ENCODE results near the gene VPS39.

The VPS39 gene

DNA sequence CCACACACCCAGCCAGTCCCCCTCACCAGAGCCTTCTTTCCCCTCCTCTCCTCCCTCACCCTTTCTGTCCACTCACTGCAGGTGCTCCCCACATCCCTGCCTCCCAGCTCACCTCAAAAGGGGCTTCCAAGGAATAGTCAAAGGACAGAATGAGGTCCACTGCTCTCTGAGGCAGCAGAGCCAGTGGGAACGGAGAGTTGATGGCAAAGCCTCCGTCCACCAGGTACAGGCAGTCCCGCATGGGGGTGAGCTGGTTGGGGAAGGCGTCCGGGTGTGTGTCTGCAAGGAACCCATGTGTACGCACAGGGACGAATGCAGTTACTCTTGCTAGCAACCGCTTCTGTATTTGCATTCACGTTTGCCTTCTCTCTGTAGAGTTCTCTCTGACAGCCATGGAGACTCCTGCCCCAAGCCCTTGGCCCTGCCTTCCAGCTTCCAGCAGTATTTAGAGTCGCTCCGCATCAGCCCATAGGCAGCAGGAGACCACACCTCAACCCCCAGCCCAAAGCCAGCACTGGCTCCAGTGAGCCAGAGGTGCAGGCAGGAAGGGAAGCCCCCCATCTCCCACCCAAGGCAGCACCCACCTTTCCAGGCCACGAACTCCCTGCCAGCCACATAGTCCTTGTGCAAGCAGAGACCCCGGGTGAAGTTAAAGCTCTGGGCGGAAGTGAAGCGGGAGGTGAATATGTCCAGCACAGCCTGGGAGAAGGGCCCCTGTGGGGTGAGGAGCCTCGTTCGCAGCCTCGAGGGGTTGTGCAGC lies 64.1 kb downstream of the VPS39 start:
- DNase-seq: no peak

DNA sequence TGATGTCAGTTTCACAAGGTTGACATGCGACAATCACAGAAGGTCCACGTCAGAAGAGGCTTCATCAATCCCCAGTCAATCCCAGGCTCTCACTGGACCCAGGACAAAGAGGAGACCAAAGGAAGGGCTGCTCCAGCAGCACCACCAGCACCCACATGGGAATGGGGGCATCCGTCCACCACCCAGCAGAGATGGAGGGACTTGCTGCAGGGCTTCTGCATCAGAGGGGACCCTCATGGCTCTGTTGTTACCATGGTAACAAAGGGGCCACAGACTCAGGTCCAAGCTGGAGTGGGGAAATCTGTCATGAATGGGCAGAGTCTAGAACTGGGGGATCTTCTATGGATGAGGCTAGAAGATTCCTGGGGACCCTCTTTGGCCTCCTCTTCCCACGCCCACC lies 64.7 kb downstream of the VPS39 start:
- no peak for DNase-seq

DNA sequence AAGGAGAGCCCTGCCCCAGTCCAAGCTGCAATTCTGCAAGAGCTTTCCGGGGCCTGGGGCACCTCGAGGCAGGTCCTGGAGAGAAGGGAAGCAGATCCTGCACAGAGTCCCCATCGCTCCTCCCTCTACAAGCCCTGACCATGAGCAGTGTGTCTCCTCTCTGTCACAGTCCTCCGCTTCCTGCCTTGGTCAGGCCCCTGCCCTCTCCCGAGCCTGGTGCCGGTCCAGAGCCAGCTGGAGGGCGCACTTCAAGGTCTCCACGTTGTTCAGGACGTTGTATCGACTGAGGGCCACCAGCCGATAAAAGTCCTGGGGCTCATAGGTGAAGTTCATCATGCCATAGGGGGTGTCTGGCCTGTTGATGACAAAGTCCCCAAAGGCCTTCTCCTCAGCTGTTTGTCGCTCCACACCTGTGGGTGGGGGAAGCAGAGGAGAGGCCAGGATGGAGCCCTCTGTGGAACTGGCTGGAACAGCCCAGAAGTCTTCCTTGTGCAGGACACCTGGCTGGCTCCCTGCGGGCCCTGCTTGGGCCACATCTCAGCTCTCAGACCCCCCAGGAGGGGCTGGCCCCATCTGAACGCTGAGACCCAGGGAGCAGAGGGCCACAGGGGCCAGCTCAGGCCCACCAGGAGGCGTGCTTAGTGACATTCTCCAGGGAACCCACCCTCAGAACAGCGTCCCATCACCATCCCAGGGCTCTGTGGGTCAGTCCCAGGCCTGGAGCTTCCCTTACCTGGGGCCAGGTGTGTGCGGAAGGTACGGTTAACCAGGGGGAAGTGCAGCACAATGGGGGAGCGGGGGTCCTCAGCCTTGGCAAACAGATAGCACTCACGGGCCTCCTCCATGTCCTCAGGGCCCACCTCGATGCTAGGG lies 66.1 kb downstream of the VPS39 start:
- DNase-seq: no peak

DNA sequence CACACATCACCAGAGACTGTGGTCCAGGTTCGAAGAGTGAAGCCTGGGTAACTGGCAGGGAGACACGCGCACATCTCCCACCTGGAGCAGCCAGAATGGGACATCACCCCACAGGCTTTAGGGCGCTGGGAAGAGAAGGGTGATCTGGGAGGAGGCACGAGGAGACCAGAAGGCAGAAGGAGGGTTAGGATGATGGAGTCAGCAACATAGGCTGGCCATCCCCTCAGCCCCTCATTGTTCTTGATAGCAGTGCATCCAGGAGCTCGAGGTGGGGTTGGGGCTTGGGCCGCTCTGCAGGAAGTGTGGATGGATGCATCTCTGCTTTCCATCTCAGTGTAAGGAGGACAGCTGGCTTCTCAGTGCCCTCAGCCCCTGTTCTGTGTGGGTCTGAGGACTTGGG lies 66.9 kb downstream of the VPS39 start:
- DNase-seq: no peak

DNA sequence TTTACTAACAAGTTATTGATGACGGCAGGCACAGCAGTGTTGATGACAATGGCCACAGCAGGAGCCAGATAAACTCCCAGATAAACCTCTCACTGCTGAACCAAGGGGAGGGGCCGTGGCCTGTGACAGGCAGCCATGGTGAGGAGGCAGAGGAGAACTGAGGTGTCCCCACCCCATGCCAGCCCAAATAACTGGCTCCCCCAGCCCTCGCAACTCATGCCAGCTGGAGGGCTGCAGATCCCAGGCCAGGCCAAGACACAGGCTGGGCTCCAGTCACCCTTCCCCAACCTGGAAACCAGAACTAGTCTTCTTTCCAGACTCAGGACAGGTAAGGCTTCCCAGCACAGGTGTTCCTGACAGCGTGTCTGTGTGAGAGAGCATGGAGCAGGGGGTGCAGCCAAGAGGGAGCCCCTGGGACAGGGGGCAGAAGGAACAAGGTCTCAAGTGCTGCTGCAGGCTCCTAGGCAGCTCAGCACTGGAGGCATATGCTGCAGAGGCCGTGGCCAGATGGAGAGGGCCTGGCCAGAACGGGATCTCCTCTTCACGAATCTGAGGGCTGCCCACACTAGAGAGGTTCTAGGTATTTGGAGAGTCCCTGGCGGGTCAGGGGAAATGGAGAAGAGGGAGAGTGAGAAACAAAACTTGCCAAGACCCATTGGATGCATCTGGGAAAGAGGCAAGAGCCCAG lies 67.6 kb downstream of the VPS39 start:
- DNase-seq: no peak

DNA sequence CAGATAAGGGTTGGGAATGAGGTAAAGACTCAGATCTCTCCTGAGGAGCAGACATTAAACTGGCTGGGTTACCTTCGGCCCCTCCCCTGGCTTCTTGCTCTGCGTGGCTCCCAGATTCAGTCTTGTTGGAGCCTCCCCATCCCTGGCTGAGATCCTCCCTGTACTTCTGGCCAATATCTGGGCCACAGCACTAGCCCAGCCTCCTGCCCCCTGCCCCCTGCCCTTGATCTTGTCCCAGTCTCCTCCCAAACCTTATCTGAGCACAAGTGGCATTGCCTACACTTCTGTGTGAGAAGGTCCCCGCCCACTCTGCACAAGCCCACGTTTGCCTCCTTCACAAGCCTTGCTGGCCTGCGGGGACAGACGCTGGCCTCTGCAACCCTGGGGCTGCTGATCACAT lies 68.5 kb downstream of the VPS39 start:
- DNase-seq: no peak

DNA sequence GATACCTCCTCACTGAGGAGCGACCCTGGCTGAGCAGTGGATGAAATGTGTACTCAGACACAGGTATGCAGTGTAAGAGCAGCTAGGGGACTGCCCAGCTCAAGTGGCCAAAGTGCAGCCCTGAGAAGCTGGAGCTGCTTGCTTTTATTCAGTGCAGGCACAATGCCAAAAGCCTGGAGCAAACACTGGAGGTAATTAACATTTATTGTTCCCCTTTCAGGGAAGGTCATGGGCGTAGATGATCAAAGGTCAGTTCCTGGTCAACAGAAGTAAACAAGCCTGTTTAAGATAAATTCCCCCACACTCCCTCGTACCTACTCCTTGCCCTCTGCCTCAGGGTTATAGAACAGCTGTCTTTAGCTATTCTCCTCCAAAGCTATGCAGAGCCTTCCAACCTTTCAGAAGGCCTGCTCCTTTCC lies 69.1 kb downstream of the VPS39 start:
- DNase-seq: no peak

DNA sequence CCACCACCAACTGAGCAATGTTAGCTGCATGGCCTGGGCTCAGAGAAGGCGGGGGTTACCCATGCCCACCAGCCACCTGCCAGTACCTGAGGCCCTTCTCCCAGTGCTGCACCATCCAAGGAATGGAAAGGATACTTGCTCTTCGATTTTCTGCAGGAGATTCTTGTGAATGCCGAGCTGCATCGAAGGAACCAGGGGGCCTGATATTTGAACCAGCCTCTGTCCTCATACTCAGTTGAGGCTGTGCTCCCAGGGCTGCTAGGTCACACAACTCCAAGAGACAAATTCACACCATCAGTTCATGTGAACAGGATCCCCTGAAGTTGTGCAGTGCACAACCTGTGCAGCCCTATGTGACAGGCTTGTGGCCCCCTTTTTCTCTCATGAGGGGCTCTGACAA lies 69.7 kb downstream of the VPS39 start:
- no peak for DNase-seq

DNA sequence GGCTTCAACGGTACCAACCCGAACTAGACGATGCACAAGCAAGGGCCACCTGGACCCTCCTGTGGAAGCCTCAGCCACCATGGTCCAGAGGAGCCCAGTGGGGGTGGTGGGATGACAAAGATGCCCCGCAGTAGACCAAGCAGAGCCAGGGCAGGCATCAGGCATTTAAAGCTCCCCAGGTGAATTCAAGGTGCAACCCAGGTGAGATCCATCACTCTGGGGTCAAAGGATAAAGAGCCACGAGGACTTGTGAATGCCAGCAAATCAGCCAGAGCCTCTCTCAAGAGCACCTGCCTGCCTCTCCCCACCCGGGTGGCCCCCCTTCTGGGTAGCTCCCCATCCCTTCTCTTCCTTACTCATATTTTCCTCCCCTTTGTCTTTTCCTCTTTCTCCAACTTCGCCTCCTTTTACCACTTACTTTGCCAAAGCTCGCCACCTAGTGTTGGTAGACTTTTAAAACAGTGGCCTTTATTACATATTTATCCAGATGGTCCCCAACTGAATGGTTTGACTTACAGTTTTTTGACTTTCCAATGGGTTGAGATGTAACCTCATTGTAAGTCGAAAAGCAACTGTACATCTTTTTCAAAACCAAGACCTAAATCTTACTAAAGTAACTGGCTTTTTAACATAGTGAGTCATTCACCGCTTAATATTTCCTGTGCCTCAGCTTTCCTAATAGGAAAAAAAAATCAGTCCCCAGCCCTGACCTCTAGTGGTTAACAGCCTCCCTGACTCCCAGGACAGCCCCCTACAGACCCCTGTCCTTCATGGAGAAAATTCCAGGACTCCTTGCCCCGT lies 70.4 kb downstream of the VPS39 start:
- DNase-seq: no peak

DNA sequence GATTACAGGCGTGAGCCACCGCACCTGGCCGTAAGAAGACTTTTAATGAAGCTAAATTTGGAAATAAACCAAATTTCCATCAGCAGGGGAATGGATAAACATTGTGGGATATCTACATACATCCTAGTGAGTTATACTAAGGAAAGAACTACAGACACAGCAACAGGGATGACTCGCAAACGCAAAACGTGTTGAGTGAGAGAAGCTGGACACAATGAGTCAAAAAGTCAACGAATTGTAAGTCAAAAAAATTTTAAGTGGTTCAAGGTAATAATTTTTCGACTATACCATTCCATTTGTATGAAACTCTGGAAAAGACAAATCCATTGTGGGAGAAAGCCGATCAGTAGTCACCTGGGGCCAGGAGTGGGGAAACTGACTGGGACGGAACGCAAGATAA lies 71.6 kb downstream of the VPS39 start:
- no peak for DNase-seq

DNA sequence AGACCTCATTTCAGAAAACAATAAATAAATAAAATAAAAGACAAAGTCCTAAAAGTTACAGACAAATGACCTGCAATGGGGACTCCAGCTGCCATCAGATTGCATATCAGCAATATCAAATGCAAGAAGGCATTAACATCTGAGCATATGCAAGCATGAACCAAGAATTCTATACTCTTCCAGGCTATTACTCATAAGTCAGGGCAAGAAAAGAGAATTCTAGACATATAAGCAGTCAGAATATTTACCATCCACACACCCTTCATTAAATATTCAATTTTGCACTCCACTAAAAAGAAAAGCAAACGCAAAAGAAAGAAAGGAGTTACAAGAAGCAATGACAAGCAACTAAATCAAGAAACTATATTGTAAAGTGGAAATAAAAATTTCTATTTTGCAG lies 72.8 kb downstream of the VPS39 start:
- DNase-seq: no peak

DNA sequence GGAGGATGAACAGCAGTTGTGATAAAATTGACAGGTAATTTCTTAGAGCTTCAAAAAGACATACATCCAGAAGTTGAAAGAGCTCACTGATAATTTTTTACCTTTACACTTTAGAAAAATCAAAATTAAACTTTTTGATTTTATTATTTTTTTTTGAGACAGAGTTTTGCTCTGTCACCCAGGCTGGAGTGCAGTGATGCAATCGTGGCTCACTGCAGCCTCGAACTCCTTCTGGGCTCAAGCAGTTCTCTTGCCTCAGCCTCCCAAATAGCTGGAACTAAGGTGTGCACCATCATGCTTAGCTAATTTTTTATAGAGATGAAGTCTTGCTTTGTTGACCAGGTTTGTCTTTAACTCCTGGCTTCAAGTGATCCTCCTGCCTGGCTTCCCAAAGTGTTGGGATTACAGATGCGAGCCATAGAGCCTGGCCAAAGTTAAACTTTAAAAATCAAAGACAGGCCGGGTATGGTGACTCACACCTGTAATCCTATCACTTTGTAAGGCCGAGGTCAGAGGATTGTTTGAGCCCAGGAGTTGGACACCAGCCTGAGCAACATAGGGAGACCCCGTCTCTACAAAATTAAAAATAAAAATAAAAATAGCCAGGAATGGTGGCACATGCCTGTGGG lies 73.4 kb downstream of the VPS39 start:
- no peak for DNase-seq

DNA sequence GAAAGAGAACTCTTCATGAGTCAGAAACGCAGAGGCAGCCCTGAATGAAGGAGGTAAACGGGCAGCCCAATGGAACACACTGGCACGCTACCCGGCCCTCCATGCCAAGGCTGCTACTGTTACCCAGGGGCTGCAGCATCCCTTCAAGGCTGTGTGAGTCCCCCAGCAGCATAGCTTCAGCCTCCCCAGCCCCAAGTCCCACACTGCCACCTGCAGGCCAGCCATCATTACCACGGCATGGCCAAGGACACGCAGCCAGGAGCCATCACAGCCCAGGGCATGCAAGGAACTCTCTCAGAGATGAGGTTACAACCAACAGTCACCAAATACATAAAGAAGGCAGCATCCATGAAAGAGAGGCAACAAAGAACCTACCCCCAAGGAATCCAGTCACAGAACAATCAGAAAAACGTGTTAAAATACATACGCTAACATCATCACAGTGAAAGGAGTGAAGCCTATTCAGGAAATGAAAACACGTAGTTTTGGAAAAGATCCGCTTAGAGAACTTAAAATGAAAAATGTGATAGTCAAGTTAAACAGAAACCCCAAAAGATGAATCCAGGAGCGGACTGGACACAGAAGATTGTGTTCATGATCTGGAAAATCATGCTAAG lies 74.1 kb downstream of the VPS39 start:
- DNase-seq: peak; percentile 71

DNA sequence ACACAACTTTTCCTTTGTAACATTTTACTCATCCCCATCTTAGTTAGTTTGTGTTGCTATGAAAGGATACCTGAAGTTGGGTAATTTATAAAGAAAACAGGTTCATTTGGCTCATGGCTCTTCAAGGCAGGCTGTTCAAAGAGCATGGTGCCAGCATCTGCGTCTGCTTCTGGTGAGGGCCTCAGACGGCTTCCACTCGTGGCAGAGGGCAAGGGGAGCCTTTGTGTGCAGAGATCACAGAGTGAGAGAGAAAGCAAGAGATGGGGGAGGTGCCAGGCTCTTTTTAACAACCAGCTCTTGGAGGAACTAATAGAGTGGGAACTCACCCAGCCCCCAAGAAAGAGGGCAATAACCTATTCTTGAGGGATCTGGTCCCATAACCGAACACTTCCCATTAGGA lies 74.7 kb downstream of the VPS39 start:
- DNase-seq: no peak

DNA sequence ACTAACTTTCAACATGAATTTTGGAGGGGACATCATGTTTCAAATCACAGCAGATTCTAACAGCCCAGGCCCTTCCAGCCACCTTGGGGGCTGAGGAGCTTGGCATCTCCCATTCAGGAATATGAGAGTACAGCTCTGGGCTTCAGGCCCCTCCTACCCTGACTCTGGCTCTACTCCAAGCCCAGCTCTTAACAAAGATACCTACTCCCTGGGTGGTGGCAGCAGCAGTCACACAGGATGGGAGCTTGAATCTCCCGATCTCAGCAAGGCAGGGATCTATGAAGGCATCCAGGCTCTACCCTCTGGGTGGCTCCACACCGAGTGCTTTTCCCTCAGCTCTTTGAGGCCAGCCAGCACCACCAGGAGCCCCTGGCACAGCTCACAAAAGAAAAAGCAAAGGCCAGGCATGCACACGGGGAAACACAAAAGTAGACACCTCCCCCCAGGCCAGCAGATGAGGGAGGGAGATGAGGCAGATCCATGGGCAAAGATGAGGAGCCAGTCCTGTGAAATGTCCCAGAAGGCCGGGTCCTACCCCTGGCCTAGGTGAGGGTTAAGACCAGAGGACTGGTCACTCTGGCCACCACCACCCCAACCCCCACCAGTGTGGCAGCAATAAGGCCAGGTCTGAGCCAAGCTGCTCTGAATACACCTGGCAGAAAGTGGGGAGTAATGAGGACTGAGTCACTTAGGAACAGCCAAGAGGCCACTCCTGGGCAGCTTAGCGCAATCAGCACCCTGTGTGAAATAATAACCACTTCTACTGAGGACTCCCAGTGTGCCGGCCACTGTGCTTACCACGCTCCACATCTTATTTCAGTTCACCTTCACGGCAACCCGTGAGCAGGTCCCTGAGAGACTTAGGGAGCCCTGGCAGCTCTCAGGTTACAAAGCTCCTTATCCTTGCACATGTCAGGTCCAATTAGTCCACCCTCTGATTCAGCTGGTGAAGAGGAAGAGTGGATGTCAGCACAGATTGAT lies 76.0 kb downstream of the VPS39 start:
- DNase-seq: no peak

DNA sequence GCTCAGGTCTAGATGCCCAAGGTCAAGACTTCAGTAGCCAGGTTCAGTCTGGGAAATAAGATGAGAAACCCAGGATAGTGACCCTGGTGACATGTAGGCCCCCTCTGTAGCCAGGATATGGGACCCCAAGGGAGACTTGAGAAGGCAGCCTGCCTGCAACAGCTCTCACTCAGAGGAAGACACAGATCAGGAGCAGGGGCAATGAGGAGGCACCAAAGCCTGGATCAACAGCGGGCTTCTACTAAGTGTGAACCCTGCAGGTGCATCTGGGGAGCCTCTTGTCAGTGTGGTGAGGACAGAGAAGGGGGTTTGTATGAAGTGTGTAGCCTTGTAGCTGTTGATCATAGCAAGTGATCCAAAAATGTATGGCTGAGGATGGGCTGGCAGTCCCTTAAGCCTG lies 77.1 kb downstream of the VPS39 start:
- no peak for DNase-seq

DNA sequence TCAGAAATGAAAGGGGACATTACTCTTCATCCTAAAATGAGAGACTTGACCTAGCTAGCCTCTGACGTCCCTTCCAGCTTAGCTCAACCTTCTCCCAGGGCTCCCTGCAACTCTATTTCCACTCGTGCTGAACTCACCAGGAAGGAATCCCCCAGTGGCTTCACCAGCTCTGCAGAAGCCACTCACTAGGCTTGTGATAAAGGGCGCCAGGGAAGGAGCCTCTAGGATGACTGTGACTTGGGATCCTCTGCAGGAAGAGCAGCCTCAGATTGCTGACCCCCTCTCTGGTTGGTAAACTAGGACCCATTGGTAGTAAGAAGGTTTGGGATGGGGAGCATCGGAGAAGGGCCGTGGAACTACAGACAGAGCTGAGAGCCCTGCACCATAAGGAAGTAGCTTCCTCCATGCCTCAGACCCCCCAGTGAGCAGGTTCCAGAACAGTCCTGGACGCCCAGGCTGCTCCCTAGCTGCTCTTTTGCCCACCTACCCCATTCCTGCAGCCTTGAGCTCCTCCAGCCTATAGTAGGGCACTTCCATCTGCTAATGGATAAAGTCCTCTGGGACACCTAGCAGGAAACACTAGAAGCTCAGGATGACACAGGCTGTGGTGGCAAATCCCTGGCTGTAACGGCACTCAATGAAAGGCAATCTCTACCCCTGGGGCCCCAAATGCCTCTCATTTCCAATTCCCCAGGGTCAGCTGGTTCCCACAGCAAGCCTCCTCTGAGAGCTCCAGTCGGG lies 77.7 kb downstream of the VPS39 start:
- DNase-seq: no peak

DNA sequence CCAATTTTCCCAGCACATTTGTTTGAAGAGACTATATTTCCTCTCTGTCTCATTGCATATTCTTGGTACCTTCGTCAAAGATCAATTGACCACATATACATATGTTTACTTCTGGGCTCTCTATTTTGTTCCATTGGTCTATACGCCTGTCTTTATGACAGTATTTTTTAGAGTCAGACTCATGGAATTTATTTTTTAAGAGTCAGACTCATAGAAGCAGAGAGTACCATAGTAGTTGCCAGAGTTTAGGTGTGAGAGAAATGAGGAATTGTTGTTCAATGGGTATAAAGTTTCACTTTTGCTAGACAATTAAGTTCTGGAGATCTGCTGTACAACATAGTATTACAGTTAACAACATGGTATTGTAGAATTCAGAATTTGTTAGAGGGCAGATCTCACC lies 78.7 kb downstream of the VPS39 start:
- no peak for DNase-seq

DNA sequence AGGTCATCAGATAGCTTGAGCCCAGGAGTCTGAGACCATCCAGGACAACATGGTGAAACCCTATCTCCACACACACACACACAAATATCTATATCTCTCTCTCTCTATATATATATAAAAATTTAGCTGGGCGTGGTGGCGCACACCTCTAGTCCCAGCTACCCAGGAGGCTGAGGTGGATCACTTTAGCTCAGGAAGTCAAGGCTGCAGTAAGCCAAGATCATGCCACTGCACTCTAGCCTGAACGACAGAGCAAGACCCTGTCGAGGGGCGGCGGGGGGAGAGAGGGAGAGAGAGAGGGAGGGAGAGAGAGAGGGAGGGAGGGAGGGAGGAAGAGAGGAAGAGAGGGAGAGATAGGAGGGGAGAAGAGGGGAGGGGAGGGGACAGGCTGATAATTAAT lies 79.6 kb downstream of the VPS39 start:
- no peak for DNase-seq

DNA sequence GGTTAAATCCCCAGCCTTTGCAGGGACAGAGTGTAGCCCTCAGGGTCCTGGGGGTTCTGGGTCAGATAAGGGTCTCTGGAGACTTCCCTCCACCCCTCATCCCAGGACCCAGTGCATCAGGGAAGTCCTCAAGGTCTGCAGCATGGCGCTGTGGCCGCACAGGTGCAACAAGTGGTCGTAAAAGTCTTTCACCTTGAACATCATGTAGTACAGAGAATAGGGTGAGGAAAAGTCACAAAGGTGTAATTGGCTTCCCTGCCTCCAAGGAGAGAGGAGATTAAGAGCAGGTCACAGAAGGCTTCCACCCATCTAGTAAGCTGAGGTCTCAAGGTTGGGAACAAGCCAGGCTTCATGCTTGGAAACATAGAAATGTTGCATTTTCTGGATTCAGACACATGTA lies 84.6 kb downstream of the VPS39 start:
- DNase-seq: no peak
